ENCODE data around the gene C2CD2. TPM values are rescaled to one million over a fixed set of nuclear protein-coding genes. Genes with fewer than 3 reads are reported as not detected.

Gene C2CD2
- total and polyA plus RNA-seq, 2 donors = 8.9 to 11.3 TPM

- Histone ChIP-seq H3K36me3 (ENCODE audit: control insufficient read depth in 2 of 2, insufficient read depth in 2 of 2, low read length in 1 of 2) (peaks cover 0 to 2% of the 10 kb centered on the region in 2 donors), H3K4me3 (ENCODE audit: low read length in 2 of 2) (no peak overlapping the region), H3K4me1 (ENCODE audit: control insufficient read depth in 2 of 2, insufficient read depth in 2 of 2, low read length in 2 of 2) (peaks cover 13 to 27% of the 10 kb centered on the region in 2 donors), H3K27ac (ENCODE audit: low read depth in 1 of 2, low read length in 1 of 2) (peak overlapping the region in 1 of 2 donors; percentile 71), H3K9me3 (ENCODE audit: control insufficient read depth in 2 of 2, insufficient read depth in 1 of 2, low read length in 1 of 2) (no peaks in the 10 kb centered on the region), H3K27me3 (ENCODE audit: control insufficient read depth in 2 of 2, insufficient read depth in 1 of 2, low read length in 1 of 2) (no peaks in the 10 kb centered on the region)
- no peak for DNase-seq (ENCODE audit: low read depth in 6 of 9, low spot score in 9 of 9)
- 96% methylated on average over 19 of the region's 19 CpGs for WGBS
Measured at GRCh38 chr21:41884501-41885030, 69.3 kb downstream of the C2CD2 start.

- 98% methylated on average over 5 of the region's 5 CpGs for WGBS
- Histone ChIP-seq H3K4me3 (ENCODE audit: low read length in 2 of 2) (no peak overlapping the region), H3K4me1 (ENCODE audit: control insufficient read depth in 2 of 2, insufficient read depth in 2 of 2, low read length in 2 of 2) (peaks cover 13 to 27% of the 10 kb centered on the region in 2 donors), H3K9me3 (ENCODE audit: control insufficient read depth in 2 of 2, insufficient read depth in 1 of 2, low read length in 1 of 2) (no peaks in the 10 kb centered on the region), H3K27me3 (ENCODE audit: control insufficient read depth in 2 of 2, insufficient read depth in 1 of 2, low read length in 1 of 2) (no peaks in the 10 kb centered on the region), H3K27ac (ENCODE audit: low read depth in 1 of 2, low read length in 1 of 2) (no peak overlapping the region), H3K36me3 (ENCODE audit: control insufficient read depth in 2 of 2, insufficient read depth in 2 of 2, low read length in 1 of 2) (peaks cover 0 to 2% of the 10 kb centered on the region in 2 donors)
- DNase-seq (ENCODE audit: low read depth in 6 of 9, low spot score in 9 of 9) = no peak
Measured at GRCh38 chr21:41883582-41883981, 70.2 kb downstream of the C2CD2 start.

DNA sequence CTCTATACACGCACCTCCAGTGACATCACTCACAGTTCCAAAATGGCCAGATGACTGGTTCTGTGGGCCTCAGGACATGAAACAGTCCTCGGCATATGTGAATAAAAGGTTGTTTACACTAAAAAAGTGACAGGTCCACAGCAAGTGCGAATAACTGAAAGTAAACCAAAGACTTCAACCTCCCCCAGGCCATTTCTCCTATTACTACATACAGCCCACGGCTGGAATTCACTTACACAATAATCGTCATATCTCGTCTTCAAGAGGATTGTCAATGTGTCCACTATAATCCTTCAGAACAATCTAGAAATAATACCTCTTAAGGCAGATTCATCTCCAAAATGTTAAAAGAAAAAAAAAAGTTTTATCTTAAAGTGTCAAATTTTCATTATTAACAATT, 72.8 kb downstream of the C2CD2 start:
- H3K27ac ChIP-seq (ENCODE audit: low read depth in 1 of 2, low read length in 1 of 2) = no peak overlapping the region
- 98% methylated on average over 6 of the region's 6 CpGs for WGBS

GRCh38 chr21:41880153-41880552, 73.7 kb downstream of the C2CD2 start:
- Histone ChIP-seq H3K27ac (ENCODE audit: low read depth in 1 of 2, low read length in 1 of 2) (no peak overlapping the region), H3K27me3 (ENCODE audit: control insufficient read depth in 2 of 2, insufficient read depth in 1 of 2, low read length in 1 of 2) (no peaks in the 10 kb centered on the region), H3K9me3 (ENCODE audit: control insufficient read depth in 2 of 2, insufficient read depth in 1 of 2, low read length in 1 of 2) (no peaks in the 10 kb centered on the region), H3K36me3 (ENCODE audit: control insufficient read depth in 2 of 2, insufficient read depth in 2 of 2, low read length in 1 of 2) (peaks cover 0 to 2% of the 10 kb centered on the region in 2 donors), H3K4me1 (ENCODE audit: control insufficient read depth in 2 of 2, insufficient read depth in 2 of 2, low read length in 2 of 2) (peaks cover 19 to 33% of the 10 kb centered on the region in 2 donors), H3K4me3 (ENCODE audit: low read length in 2 of 2) (peak overlapping the region; percentile 60 to 91)
- no peak for DNase-seq (ENCODE audit: low read depth in 6 of 9, low spot score in 9 of 9)
- 90% methylated on average over 9 of the region's 9 CpGs for WGBS

More for the DNA sequence above, 72.8 kb downstream of the C2CD2 start:
- H3K9me3 ChIP-seq (ENCODE audit: control insufficient read depth in 2 of 2, insufficient read depth in 1 of 2, low read length in 1 of 2) = no peaks in the 10 kb centered on the region
- H3K4me1 ChIP-seq (ENCODE audit: control insufficient read depth in 2 of 2, insufficient read depth in 2 of 2, low read length in 2 of 2) = peaks cover 28 to 42% of the 10 kb centered on the region in 2 donors
- DNase-seq (ENCODE audit: low read depth in 6 of 9, low spot score in 9 of 9) = no peak
- peaks cover 0 to 2% of the 10 kb centered on the region in 2 donors for H3K36me3 ChIP-seq (ENCODE audit: control insufficient read depth in 2 of 2, insufficient read depth in 2 of 2, low read length in 1 of 2)
- H3K27me3 ChIP-seq (ENCODE audit: control insufficient read depth in 2 of 2, insufficient read depth in 1 of 2, low read length in 1 of 2) = no peaks in the 10 kb centered on the region
- H3K4me3 ChIP-seq (ENCODE audit: low read length in 2 of 2) = no peak overlapping the region

GRCh38 chr21:41879190-41879998, 74.4 kb downstream of the C2CD2 start, which contains the start of gene PRDM15:
Gene PRDM15 (minus strand): TSS chr21:41879344. CDS start chr21:41860363, 18,981 bp downstream.
- peaks cover 14 to 25% of the 10 kb centered on the region in 2 donors for H3K4me1 ChIP-seq (ENCODE audit: control insufficient read depth in 2 of 2, insufficient read depth in 2 of 2, low read length in 2 of 2)
- H3K27me3 ChIP-seq (ENCODE audit: control insufficient read depth in 2 of 2, insufficient read depth in 1 of 2, low read length in 1 of 2) = no peaks in the 10 kb centered on the region
- no peaks in the 10 kb centered on the region for H3K9me3 ChIP-seq (ENCODE audit: control insufficient read depth in 2 of 2, insufficient read depth in 1 of 2, low read length in 1 of 2)
- H3K4me3 ChIP-seq (ENCODE audit: low read length in 2 of 2) = peak within 1 kb of the TSS; percentile 84 to 91
- WGBS = 1% methylated on average over 89 of the region's 89 CpGs
- DNase-seq (ENCODE audit: low read depth in 6 of 9, low spot score in 9 of 9) = peak in 8 of 9 donors; percentile 44 to 88 (median 68)
- peaks cover 0 to 2% of the 10 kb centered on the region in 2 donors for H3K36me3 ChIP-seq (ENCODE audit: control insufficient read depth in 2 of 2, insufficient read depth in 2 of 2, low read length in 1 of 2)
- peak within 1 kb of the TSS; percentile 71 to 85 for H3K27ac ChIP-seq (ENCODE audit: low read depth in 1 of 2, low read length in 1 of 2)

GRCh38 chr21:41878831-41879189, 75.0 kb downstream of the C2CD2 start:
- Histone ChIP-seq H3K4me3 (ENCODE audit: low read length in 2 of 2) (peak overlapping the region; percentile 84 to 91), H3K36me3 (ENCODE audit: control insufficient read depth in 2 of 2, insufficient read depth in 2 of 2, low read length in 1 of 2) (peaks cover 0 to 4% of the 10 kb centered on the region in 2 donors), H3K4me1 (ENCODE audit: control insufficient read depth in 2 of 2, insufficient read depth in 2 of 2, low read length in 2 of 2) (peaks cover 14 to 21% of the 10 kb centered on the region in 2 donors), H3K27me3 (ENCODE audit: control insufficient read depth in 2 of 2, insufficient read depth in 1 of 2, low read length in 1 of 2) (no peaks in the 10 kb centered on the region), H3K9me3 (ENCODE audit: control insufficient read depth in 2 of 2, insufficient read depth in 1 of 2, low read length in 1 of 2) (no peaks in the 10 kb centered on the region), H3K27ac (ENCODE audit: low read depth in 1 of 2, low read length in 1 of 2) (peak overlapping the region in 1 of 2 donors; percentile 85)
- peak in 7 of 9 donors; percentile 69 to 92 (median 76) for DNase-seq (ENCODE audit: low read depth in 6 of 9, low spot score in 9 of 9)
- WGBS = under 1% methylated on average over 65 of the region's 65 CpGs

DNA sequence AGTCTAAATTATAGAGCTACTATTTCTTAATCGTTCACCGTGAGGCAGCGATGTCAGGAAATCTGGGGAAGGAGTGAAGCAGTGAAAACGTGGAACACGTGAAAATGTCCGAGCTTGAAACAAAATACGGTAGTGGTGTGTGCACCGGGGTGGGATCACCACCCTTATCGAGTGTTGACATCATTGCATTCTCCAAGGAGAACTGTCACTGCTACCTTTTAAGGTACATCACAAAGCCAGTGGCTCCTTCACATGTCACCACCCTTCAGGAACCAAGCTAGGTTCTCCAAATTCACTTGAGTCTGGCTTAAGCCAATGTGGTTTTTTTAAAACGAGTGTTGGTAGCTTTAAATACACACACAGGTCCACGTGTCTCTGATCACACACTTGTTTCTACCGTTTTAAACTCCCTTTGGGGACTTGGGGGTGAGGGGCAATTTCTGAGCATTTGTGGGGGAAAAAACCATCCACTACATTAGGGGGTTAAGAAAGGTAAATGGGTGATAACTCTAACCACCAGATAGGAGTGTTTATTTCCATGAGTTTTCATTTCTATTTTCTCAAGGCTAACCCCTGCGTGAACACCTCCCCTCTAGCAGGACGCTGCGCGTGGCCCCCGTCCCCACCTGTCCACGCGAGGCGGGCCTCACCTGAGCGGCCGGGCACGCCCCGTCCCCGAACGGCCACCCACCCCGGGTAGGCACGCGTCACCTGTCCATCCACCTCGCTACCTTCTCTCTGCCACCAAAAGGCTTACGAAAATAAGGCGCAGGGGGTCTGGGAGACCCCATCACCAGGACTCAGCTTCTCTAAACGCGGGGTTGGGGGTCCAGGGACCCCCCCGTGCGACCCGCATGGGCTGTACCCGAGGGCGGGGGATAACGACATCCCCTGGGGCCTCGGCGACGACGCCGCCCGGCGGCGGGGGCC, 75.7 kb downstream of the C2CD2 start:
- no peaks in the 10 kb centered on the region for H3K27me3 ChIP-seq (ENCODE audit: control insufficient read depth in 2 of 2, insufficient read depth in 1 of 2, low read length in 1 of 2)
- no peaks in the 10 kb centered on the region for H3K9me3 ChIP-seq (ENCODE audit: control insufficient read depth in 2 of 2, insufficient read depth in 1 of 2, low read length in 1 of 2)
- peak overlapping the region; percentile 64 to 67 for H3K27ac ChIP-seq (ENCODE audit: low read depth in 1 of 2, low read length in 1 of 2)
- H3K4me1 ChIP-seq (ENCODE audit: control insufficient read depth in 2 of 2, insufficient read depth in 2 of 2, low read length in 2 of 2) = peaks cover 14 to 21% of the 10 kb centered on the region in 2 donors
- WGBS = 1% methylated on average over 48 of the region's 48 CpGs
- H3K36me3 ChIP-seq (ENCODE audit: control insufficient read depth in 2 of 2, insufficient read depth in 2 of 2, low read length in 1 of 2) = peaks cover 0 to 2% of the 10 kb centered on the region in 2 donors
- peak overlapping the region; percentile 84 to 91 for H3K4me3 ChIP-seq (ENCODE audit: low read length in 2 of 2)
- peak in 6 of 9 donors; percentile 40 to 67 (median 43) for DNase-seq (ENCODE audit: low read depth in 6 of 9, low spot score in 9 of 9)

DNA sequence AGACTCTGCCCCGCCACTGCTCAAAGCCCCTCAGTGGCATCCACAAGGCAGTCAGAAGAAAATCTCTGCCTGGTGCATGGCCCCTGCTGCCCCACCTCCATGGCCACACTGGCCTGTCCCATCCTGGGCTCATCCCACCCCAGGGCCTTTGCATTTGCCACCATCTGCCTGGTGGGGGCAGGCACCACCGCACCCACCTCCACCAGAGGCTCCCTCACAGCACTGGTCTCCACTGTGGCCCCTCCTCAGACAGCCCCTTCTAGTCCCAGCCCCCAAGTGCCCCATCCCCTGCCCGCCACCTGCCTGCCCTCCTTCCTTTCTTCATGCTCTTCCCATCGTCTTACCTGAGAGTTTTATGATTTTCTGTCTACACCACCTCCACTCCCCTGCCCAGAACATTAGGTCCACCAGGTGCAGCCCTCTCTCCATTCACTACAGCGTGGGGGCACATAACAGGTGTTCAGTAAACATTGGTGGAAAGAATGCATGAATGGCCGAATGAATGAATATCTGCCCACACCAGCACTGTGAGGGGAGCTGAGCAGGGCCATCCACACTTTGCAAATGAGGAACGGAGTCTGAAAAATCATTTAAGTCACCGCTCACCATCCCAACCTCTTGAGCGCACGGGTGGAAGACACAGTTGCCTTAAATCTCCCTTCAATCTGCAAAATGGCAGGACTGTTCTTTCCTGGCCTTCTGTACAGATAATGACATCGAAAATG, 76.7 kb downstream of the C2CD2 start:
- no peaks in the 10 kb centered on the region for H3K9me3 ChIP-seq (ENCODE audit: control insufficient read depth in 2 of 2, insufficient read depth in 1 of 2, low read length in 1 of 2)
- peak overlapping the region in 1 of 2 donors; percentile 1 for H3K4me3 ChIP-seq (ENCODE audit: low read length in 2 of 2)
- H3K27me3 ChIP-seq (ENCODE audit: control insufficient read depth in 2 of 2, insufficient read depth in 1 of 2, low read length in 1 of 2) = no peaks in the 10 kb centered on the region
- peaks cover 14 to 21% of the 10 kb centered on the region in 2 donors for H3K4me1 ChIP-seq (ENCODE audit: control insufficient read depth in 2 of 2, insufficient read depth in 2 of 2, low read length in 2 of 2)
- H3K36me3 ChIP-seq (ENCODE audit: control insufficient read depth in 2 of 2, insufficient read depth in 2 of 2, low read length in 1 of 2) = peaks cover 0 to 3% of the 10 kb centered on the region in 2 donors
- 92% methylated on average over 11 of the region's 11 CpGs for WGBS
- no peak overlapping the region for H3K27ac ChIP-seq (ENCODE audit: low read depth in 1 of 2, low read length in 1 of 2)
- no peak for DNase-seq (ENCODE audit: low read depth in 6 of 9, low spot score in 9 of 9)
